GM21423 (cell line): ENCODE data around the gene HAND1.

Source experiments
- ATAC-seq: cut with Tn5 transposase; IDR thresholded peaks from one replicate; pipeline ENCODE4 v1.9.1; 2021; ENCODE audit warnings: mild to moderate bottlenecking, moderate library complexity; ENCODE audit not compliant: unreplicated experiment

The HAND1 gene

GRCh38 chr5:154479944-154480750, 2.1 kb upstream of the HAND1 start:
- no peak for ATAC-seq

GRCh38 chr5:154479160-154479943, 1.3 kb upstream of the HAND1 start:
- no peak for ATAC-seq

GRCh38 chr5:154478752-154479159, 729 bp upstream of the HAND1 start:
- ATAC-seq: no peak

DNA sequence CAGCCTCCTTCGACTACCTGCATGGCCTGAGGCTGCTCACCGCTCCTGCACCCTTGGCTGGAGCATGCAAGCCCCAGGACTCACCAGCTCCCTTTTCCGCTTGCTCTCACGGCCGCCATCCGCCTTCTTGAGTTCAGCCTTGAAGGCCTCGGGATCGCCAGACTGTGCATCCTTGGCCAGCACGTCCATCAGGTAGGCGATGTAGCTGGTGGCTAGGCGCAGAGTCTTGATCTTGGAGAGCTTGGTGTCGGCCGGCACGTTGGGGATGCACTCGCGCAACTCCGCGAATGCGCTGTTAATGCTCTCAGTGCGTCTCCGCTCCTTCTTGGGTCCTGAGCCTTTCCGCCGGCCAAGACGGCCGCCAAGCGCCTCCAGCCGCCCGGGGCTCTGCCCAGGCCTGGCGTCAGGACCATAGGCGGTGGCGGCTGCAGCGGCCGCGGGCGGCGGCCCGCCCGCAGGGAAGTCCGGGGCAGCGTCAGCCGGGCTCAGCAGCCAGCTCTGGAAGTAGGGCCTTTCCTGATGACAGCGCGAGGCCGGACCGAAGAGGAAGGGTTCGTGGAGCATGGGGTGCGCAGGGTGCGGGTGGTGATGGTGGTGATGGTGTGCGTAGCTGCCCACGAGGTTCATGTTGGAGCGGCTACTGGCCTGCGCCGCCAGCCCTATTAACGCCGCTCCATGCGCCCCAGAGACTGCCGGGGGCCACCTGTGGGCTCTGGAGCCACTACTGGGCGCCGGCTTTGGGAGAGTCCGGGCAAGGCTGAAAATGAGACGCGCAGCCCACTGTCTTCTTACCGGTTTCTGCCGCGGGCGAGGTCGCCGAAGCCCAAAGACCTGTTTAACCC, 424 bp downstream of the HAND1 start:
- ATAC-seq: no peak

DNA sequence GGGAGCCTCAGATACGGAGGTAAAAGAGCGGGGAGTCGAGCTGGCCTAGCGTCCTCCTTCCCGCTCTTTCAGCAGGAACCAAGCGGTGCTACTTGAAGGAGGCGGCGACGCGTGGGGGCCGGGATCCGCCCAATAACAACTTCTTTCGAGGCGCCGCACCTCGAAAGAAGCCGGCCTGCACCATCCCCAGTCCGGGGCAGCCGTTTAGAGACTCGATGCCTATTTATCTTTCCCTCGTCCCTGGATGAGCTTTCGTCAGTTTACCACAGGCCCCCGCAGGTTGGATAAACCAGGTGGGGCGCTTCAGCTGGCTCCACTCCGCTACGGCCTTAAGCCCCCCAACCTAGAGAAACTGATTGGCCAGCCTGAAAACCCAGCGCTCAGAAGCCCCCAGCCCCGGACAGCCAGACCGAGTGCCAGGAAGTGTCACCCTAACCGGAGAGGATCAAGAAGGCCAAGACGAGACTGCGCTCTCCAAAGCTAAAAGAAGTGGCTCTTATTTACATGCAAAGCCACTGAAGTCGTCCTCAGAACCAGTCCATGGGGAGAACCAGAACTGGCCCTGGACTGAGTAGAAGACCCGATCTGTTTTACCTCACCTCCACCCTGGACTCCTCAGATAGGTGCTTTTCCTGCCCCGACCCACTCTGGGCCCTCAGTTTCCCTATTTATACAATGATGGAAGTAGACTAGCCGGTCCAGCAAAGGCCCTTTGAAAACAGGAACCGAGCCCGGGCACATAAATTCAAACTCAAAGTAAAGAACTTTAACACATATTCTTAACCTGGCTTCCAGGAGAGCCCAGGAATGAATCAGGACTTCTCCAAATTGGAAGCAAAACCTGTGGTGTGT, 1.4 kb downstream of the HAND1 start:
- ATAC-seq: no peak

DNA sequence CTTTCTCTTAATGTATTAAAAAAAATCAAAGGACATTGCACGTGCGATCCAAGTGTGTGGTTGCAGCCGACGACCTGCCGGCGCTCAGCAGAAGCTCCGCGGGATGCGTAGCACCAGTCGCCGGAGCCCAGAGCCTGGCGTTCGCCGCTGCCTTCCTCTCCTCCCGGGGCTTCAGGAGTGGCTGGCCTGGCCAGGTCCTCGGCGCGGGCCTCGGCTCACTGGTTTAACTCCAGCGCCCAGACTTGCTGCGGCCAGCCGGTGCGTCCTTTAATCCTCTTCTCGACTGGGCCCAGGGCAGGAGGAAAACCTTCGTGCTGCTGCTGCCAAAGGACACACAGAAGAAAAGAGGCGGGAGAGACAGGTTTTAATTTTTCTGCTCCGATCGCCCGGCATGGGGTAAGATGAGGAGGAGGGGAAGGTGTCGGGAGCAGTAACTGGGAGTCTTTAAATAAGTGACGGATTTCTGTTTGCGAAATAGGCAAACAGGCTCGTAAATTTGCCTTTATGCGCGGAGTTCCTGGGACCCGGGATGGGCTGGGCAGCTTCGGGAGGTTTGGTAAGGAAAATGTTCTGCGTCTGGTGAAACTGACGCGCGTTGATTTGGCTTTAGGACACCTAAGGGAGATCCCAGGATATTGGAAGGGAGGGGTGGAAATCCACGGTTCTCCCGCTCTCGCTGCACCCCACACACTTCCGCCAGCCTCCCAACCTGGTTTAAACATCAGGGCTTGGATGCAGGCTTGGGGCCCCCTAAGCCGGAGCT, 2.3 kb downstream of the HAND1 start:
- ATAC-seq: no peak

- no peak for ATAC-seq
These were observed 3.4 kb downstream of the HAND1 start for GRCh38 chr5:154474396-154475334.

- no peak for ATAC-seq
These were observed 4.3 kb downstream of the HAND1 start for GRCh38 chr5:154473581-154474283.

DNA sequence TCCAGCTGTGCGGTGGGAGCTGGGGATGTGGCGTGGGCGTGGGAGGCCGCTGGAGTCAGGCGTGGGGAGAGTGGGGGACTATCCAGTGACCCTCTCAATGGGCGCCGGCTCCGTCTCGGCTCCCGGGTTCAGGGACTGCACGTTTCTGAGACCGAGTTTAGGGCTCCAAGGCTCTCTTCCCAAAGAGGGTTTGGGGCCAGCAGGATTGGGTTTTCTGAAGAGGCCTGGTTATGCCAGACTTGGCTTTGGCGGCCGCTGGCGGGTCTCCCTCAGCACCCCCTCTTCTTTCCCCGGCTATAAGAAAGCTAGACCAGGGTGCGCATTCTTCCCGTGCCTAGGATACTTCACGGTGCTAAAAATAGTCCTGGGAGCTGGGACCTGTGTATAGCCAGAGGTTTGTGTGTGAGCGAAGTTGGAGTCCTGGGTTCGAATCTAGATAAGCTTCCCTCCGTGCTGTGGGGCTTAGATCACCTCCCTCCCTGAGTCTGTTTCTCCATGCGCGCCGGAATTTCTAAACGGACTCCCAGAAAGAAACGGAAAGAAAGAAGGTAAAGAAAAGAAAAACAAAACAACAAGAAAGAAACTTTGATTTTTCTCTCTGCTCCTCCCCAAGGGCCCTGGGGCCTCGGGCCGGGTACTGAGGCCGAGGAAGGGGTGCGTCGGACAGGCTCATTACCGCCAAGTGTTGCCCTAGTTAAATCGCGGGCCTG, 5.0 kb downstream of the HAND1 start:
- ATAC-seq: no peak

DNA sequence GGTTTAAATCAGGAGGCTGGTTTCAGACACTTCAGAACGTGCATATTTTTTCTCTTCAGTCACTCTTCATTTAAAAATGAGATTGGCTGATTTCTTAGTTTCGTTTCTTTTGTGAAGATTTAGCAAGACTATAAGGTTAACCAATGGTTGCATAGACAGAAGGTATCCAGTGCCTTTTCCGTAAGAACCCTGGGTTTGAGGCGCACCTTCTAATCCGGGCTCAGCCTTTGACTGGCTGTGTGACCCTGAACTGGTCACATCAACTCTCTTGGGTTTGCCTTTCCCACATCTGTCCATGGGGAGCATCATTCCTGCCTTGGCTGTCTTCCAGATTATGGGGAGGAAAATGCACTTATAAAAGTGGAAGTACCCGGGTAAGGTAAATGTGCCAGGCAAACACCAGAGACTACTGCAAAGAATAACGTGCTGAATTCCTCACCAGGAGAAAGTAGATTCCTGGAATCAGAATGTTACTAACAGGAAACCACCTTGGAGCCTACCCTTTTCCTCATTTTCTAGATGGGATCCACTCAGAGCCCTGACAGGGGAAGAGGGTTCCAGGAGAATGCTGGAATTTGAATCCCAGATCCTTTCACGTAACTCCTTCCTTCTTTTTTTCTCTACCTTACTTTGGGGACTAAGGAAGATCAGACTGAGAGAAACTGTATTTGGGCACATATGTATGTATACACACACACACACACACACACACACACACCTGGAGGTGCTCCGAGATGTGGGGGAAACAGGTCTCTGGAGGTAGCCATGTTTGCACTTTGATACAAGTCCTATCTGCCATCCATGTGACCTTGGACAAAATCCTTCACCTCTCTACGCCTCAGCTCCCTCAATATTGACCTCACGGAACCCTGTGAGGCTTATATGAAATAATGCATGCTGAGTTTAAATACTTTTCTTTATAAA, 6.8 kb downstream of the HAND1 start:
- no peak for ATAC-seq

- no peak for ATAC-seq
These were observed 7.9 kb downstream of the HAND1 start for GRCh38 chr5:154470137-154470536.

GRCh38 chr5:154467655-154468354, 10.2 kb downstream of the HAND1 start:
- ATAC-seq: peak; percentile 92

- no peak for ATAC-seq
These were observed 11.4 kb downstream of the HAND1 start for GRCh38 chr5:154466671-154467070.

DNA sequence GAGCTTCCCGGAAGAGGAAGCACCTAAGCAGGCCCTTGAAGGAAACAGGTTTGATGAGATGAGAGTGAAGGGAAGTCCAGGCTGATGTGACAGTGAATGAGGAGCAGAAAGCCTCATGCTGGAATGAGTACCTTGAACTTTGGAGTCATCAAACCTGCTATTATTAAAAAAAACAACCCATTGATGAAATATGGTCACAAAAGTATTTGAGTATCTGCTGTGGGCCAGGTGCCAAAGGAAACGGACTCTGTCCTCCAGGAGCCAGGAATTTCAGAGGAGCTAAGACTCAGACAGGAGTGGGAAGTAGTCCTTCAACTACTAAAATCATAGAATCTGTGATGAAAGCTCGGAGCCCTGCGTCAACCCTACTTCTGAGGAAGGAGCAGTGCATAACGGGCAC, 11.9 kb downstream of the HAND1 start:
- no peak for ATAC-seq

- ATAC-seq: no peak
These were observed 12.9 kb downstream of the HAND1 start for GRCh38 chr5:154465169-154465568.

GRCh38 chr5:154464438-154464837, 13.6 kb downstream of the HAND1 start:
- ATAC-seq: no peak
